ENCODE measurements around the gene CREBL2. TPM values are rescaled to one million over a fixed set of nuclear protein-coding genes. Genes with fewer than 3 reads are reported as not detected.

The CREBL2 gene
- total RNA-seq, 1 donor from 2014 or later: 26.9 TPM

GRCh38 chr12:12622418-12622817, 10.7 kb downstream of the CREBL2 start:
- peaks cover 1% of the 10 kb centered on the region for H3K27me3 Mint-ChIP-seq (ENCODE audit: unreplicated experiment)
- H3K4me1 Mint-ChIP-seq (ENCODE audit: unreplicated experiment): peaks cover 7% of the 10 kb centered on the region
- DNase-seq (ENCODE audit: low spot score): no peak
- no peak overlapping the region for H3K4me3 Mint-ChIP-seq (ENCODE audit: unreplicated experiment)
- H3K9me3 Mint-ChIP-seq (ENCODE audit: unreplicated experiment): no peaks in the 10 kb centered on the region
- peaks cover 31% of the 10 kb centered on the region for H3K36me3 Mint-ChIP-seq (ENCODE audit: low read depth, unreplicated experiment)
- no peak overlapping the region for H3K27ac Mint-ChIP-seq (ENCODE audit: unreplicated experiment)
- TF ChIP-seq CTCF (IDR thresholded peaks at IDR 0.05; ENCODE audit: unreplicated experiment): no peak

- no peak for DNase-seq (ENCODE audit: low spot score)
- Mint-ChIP-seq H3K27me3 (ENCODE audit: unreplicated experiment) (no peaks in the 10 kb centered on the region), H3K36me3 (ENCODE audit: low read depth, unreplicated experiment) (peaks cover 29% of the 10 kb centered on the region), H3K27ac (ENCODE audit: unreplicated experiment) (no peak overlapping the region), H3K4me3 (ENCODE audit: unreplicated experiment) (no peak overlapping the region), H3K4me1 (ENCODE audit: unreplicated experiment) (peaks cover 7% of the 10 kb centered on the region), H3K9me3 (ENCODE audit: unreplicated experiment) (no peaks in the 10 kb centered on the region)
- no peak for TF ChIP-seq CTCF (IDR thresholded peaks at IDR 0.05; ENCODE audit: unreplicated experiment)
These were observed 12.9 kb downstream of the CREBL2 start for GRCh38 chr12:12624498-12624992.

DNA sequence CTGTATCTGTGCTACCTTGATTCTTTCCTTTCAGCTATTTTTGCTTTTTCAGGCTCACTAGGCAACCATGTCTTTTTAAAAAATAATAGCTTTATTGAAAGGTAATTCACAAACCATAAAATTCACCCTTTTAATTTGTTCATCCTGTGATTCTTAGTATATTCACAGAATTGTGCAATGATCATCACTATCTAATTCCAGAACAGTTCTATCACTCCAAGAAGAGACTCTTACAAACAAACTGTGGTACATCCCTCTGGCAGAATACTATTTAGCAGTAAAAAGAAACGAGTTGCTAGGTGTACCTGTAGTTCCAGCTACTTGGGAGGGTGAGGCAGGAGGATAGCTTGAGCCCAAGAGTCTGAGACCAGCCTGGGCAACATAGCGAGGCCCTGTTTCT, 14.8 kb downstream of the CREBL2 start:
- Mint-ChIP-seq H3K9me3 (ENCODE audit: unreplicated experiment) (no peaks in the 10 kb centered on the region), H3K27me3 (ENCODE audit: unreplicated experiment) (no peaks in the 10 kb centered on the region), H3K27ac (ENCODE audit: unreplicated experiment) (no peak overlapping the region), H3K4me3 (ENCODE audit: unreplicated experiment) (no peak overlapping the region), H3K36me3 (ENCODE audit: low read depth, unreplicated experiment) (peaks cover 18% of the 10 kb centered on the region), H3K4me1 (ENCODE audit: unreplicated experiment) (no peaks in the 10 kb centered on the region)
- DNase-seq (ENCODE audit: low spot score): no peak
- TF ChIP-seq CTCF (IDR thresholded peaks at IDR 0.05; ENCODE audit: unreplicated experiment): no peak

DNA sequence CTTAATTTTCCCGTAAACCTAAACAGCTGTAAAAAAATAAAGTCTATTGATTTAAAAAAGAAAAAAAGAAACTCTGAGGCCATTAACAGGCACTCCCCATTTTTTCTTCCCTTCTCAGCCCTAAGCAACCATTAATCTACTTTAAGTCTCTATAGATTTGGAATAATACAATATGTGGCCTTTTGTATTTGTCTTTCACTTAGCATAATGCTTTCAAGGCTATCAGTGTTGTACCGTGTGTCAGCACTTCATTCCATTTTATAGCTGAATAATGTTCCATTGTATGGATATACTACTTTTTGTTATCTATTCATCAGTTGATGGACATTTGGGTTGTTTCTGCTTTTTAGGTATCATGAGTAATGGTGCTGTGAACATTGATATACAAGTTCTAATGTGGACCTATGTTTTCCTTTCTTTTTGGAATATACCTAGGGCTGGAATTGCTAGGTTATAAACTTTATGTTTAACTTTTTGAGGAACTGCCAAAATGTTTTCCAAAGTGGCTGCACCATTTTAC, 15.7 kb downstream of the CREBL2 start:
- Mint-ChIP-seq H3K4me1 (ENCODE audit: unreplicated experiment) (no peaks in the 10 kb centered on the region), H3K36me3 (ENCODE audit: low read depth, unreplicated experiment) (peaks cover 14% of the 10 kb centered on the region), H3K27ac (ENCODE audit: unreplicated experiment) (no peak overlapping the region), H3K9me3 (ENCODE audit: unreplicated experiment) (no peaks in the 10 kb centered on the region), H3K27me3 (ENCODE audit: unreplicated experiment) (no peaks in the 10 kb centered on the region), H3K4me3 (ENCODE audit: unreplicated experiment) (no peak overlapping the region)
- no peak for TF ChIP-seq CTCF (IDR thresholded peaks at IDR 0.05; ENCODE audit: unreplicated experiment)
- DNase-seq (ENCODE audit: low spot score): no peak

DNA sequence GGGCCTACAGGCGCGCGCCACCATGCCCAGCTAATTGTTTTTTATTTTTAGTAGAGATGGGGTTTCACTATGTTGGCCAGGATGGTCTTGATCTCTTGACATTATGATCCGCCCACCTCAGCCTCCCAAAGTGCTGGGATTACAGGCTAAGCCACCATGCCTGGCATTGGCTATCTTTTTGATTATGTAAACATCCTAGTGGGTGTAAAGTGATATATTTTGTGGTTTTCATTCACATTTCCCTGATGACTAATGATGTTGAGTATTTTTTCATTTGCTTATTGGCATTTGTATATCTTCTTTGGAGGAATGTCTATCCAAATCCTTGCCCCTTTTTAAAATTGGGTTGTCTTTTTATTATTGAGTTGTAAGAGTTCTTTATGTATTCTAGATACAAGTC, 16.3 kb downstream of the CREBL2 start:
- Mint-ChIP-seq H3K27me3 (ENCODE audit: unreplicated experiment) (no peaks in the 10 kb centered on the region), H3K4me3 (ENCODE audit: unreplicated experiment) (no peak overlapping the region), H3K9me3 (ENCODE audit: unreplicated experiment) (no peaks in the 10 kb centered on the region), H3K36me3 (ENCODE audit: low read depth, unreplicated experiment) (peaks cover 11% of the 10 kb centered on the region), H3K4me1 (ENCODE audit: unreplicated experiment) (no peaks in the 10 kb centered on the region), H3K27ac (ENCODE audit: unreplicated experiment) (no peak overlapping the region)
- no peak for TF ChIP-seq CTCF (IDR thresholded peaks at IDR 0.05; ENCODE audit: unreplicated experiment)
- DNase-seq (ENCODE audit: low spot score): no peak
